K562 (cell line): Measurements from ENCODE around the gene YBX2. TPM values are rescaled to one million over a fixed set of nuclear protein-coding genes. Genes with fewer than 3 reads are reported as not detected.
"Not testable (repeated sequence)": the region's sequence is repeated elsewhere in the genome, so short reads cannot be mapped to it uniquely, and the experiment has no call there.

ENCODE experiments used
- ATAC-seq: fragments of 200-7000 bp; cut with Tn5 transposase; 3 replicates; pipeline ENCODE4 v1.9.1; 2020; ENCODE audit warnings: moderate library complexity
- BruUV-seq: library from RNA; stranded (reverse); fragments of 400-500 nt; replicated peaks from 2 replicates; lab custom pipeline; 2021; lab: Mats Ljungman, UMichigan
- CTCF ChIA-PET: fragments of 300-600 bp; formaldehyde crosslinking; extraction: SDS; loops from one replicate; lab custom pipeline; 2021; ENCODE audit warnings: low intra/inter-chr PET ratio; lab: Yijun Ruan, JAX
- POLR2A ChIA-PET: fragments of 300-600, 350-650 bp; sonication (Branson Sonifier 250); formaldehyde crosslinking; extraction: SDS; loops from one replicate; lab custom pipeline; 2021; ENCODE audit warnings: antibody characterized with exemption, inconsistent platforms; lab: Yijun Ruan, JAX
- DNase-seq, 4 experiments: peaks; one replicate each; pipeline versions ENCODE4 v3.0.0 to v3.0.0-alpha.2; 2011 to 2018; ENCODE audit warnings: low spot score in 3 of 4, mixed read lengths in 3 of 4; ENCODE audit errors: extremely low read depth in 1 of 4
- FAIRE-seq: peaks from 2 replicates; lab custom pipeline; 2011; peaks lifted over from hg19 to GRCh38; lab: Jason Lieb, UNC
- H2AFZ ChIP-seq: 2 replicates; pipeline ENCODE4 v1.6.0; 2011; ENCODE audit warnings: low read depth, low read length, control low read depth, inconsistent platforms
- H3K27ac ChIP-seq: fragments of 200-600 bp; 3 replicates; pipeline ENCODE4 v1.8.0; 2011; ENCODE audit warnings: low read depth, mild to moderate bottlenecking, control low read depth, inconsistent platforms, low read length, moderate library complexity, mixed read lengths; ENCODE audit errors: extremely low read depth
- H3K27me3 ChIP-seq, 2 experiments: fragments of 300-600 bp in 1 of 2; 2 replicates in 1 of 2; 3 replicates in 1 of 2; pipeline versions ENCODE4 v1.6.0 to v1.8.0; 2011; ENCODE audit warnings: inconsistent platforms in 2 of 2, low read length in 2 of 2, mild to moderate bottlenecking in 1 of 2, mixed read lengths in 1 of 2, moderate library complexity in 1 of 2; ENCODE audit not compliant: control insufficient read depth in 2 of 2, insufficient read depth in 2 of 2
- H3K36me3 ChIP-seq: fragments of 300-600 bp; 3 replicates; pipeline ENCODE4 v1.8.0; 2011; ENCODE audit warnings: mild to moderate bottlenecking, low read length, inconsistent platforms; ENCODE audit not compliant: control insufficient read depth, insufficient read depth
- H3K4me1 ChIP-seq, 2 experiments: fragments of 200-600 bp in 1 of 2; replicated peaks in 1 of 2; 2 replicates in 1 of 2; 3 replicates in 1 of 2; pipeline versions ENCODE4 v1.5.1 to v1.8.0; 2011; ENCODE audit warnings: inconsistent platforms in 2 of 2, low read length in 2 of 2, mild to moderate bottlenecking in 1 of 2, mixed read lengths in 1 of 2, moderate library complexity in 1 of 2; ENCODE audit not compliant: control insufficient read depth in 2 of 2, insufficient read depth in 2 of 2
- H3K4me2 ChIP-seq: 2 replicates; pipeline ENCODE4 v1.6.1; 2011; ENCODE audit warnings: low read length, control low read depth, inconsistent platforms, mixed read lengths; ENCODE audit not compliant: insufficient read depth
- H3K4me3 ChIP-seq: fragments of 200-600 bp; sonication (generic), shearing (Covaris generic); 2 replicates; pipeline ENCODE4 v1.5.1; 2016; ENCODE audit warnings: control low read depth, inconsistent platforms
- H3K79me2 ChIP-seq: fragments of 200-600 bp; 3 replicates; pipeline ENCODE4 v1.8.0; 2011; ENCODE audit warnings: low read length, inconsistent platforms; ENCODE audit not compliant: control insufficient read depth, insufficient read depth
- H3K9ac ChIP-seq, 2 experiments: 2 replicates each; pipeline versions ENCODE4 v1.6.0 to v1.6.1; 2011; ENCODE audit warnings: low read depth in 2 of 2, low read length in 2 of 2, control low read depth in 1 of 2, inconsistent platforms in 1 of 2, mild to moderate bottlenecking in 1 of 2, mixed read lengths in 1 of 2; ENCODE audit not compliant: insufficient read depth in 1 of 2
- H3K9me1 ChIP-seq: one replicate; pipeline ENCODE4 v1.6.0; 2011; ENCODE audit warnings: inconsistent platforms, mild to moderate bottlenecking, low read length, moderate library complexity; ENCODE audit not compliant: control insufficient read depth, insufficient read depth
- H3K9me3 ChIP-seq: replicated peaks from 2 replicates; pipeline ENCODE4 v1.5.1; 2011; ENCODE audit warnings: low read depth, low read length, inconsistent platforms; ENCODE audit not compliant: control insufficient read depth, insufficient read depth
- H4K20me1 ChIP-seq: replicated peaks from 2 replicates; pipeline ENCODE4 v1.6.1; 2011; ENCODE audit warnings: low read length, inconsistent platforms, mixed read lengths; ENCODE audit not compliant: control insufficient read depth, insufficient read depth
- ATF1 ChIP-seq, 2 experiments: fragments of 450-650 bp in 1 of 2; IDR thresholded peaks; 2 replicates each; pipeline ENCODE4 v1.6.1; 2016; ENCODE audit warnings: missing compliant biosample characterization in 1 of 2, missing genetic modification characterization in 1 of 2
- DACH1 ChIP-seq: fragments of 450-650 bp; IDR thresholded peaks from 2 replicates; pipeline ENCODE4 v1.6.1; 2018; ENCODE audit not compliant: partially characterized antibody
- E2F5 ChIP-seq: sonication (generic); formaldehyde crosslinking; IDR thresholded peaks from 2 replicates; pipeline ENCODE4 v1.8.0; 2022; ENCODE audit warnings: mild to moderate bottlenecking, missing genetic modification reagents
- ELK1 ChIP-seq: sonication (generic); formaldehyde crosslinking; IDR thresholded peaks from 2 replicates; pipeline ENCODE4 v1.8.1; 2022; ENCODE audit warnings: missing genetic modification reagents
- FOSL1 ChIP-seq: fragments of 200-800 bp; sonication (Bioruptor generic); conservative IDR thresholded peaks from 2 replicates; pipeline ENCODE4 v1.6.1; 2016; ENCODE audit warnings: missing genetic modification characterization, missing compliant biosample characterization
- NCOA4 ChIP-seq: fragments of 450-650 bp; IDR thresholded peaks from 2 replicates; pipeline ENCODE4 v1.6.1; 2018; ENCODE audit warnings: mild to moderate bottlenecking; ENCODE audit not compliant: partially characterized antibody
- RBFOX2 ChIP-seq: fragments of 200-400 bp; formaldehyde crosslinking; IDR thresholded peaks from 2 replicates; pipeline ENCODE4 v1.6.1; 2017; ENCODE audit warnings: low read depth, mild to moderate bottlenecking, low read length, moderate library complexity
- TSC22D4 ChIP-seq: fragments of 450-650 bp; IDR thresholded peaks from 2 replicates; pipeline ENCODE4 v1.6.1; 2016; ENCODE audit warnings: missing genetic modification characterization, missing biosample characterization, control low read depth
- ZNF740 ChIP-seq, 3 experiments: fragments of 200-800 bp in 1 of 3; sonication (Bioruptor generic) in 1 of 3; sonication (generic) in 1 of 3; formaldehyde crosslinking in 1 of 3; IDR thresholded peaks; 2 replicates each; pipeline versions ENCODE4 v1.6.1 to v1.8.0; 2016 to 2022; ENCODE audit warnings: mild to moderate bottlenecking in 2 of 3, missing compliant biosample characterization in 2 of 3, missing genetic modification characterization in 2 of 3, missing genetic modification reagents in 1 of 3
- WGBS: fragments of 100-300 bp; shearing (Covaris generic); methylation state at CpG from one replicate; pipeline ENCODE4 v1.1.6; 2016; ENCODE audit warnings: low coverage, mixed read lengths; ENCODE audit not compliant: insufficient coverage; ENCODE audit errors: missing lambda C conversion rate; 5-methylcytosine and 5-hydroxymethylcytosine counted together
- in situ Hi-C: fragments of 300-500 bp; cut with MboI; formaldehyde crosslinking; loops from 4 replicates; pipeline ENCODE4 v1.15.0; 2018; ENCODE audit warnings: inconsistent platforms, mixed read lengths
- intact Hi-C: fragments of 100-400 bp; cut with micrococcal nuclease; formaldehyde crosslinking; loops from 2 replicates; pipeline ENCODE4 v1.14.2; 2022
- polyA plus RNA-seq, 8 experiments: library from polyadenylated mRNA; depleted of rRNA in 4 of 8; stranded (reverse) in 5 of 8; unstranded in 3 of 8; fragments of >200 nt; fragmentation: Nextera tagmentation in 2 of 8; fragmentation: Illumina TruSeq in 1 of 8; extraction: Ambion mirVana in 2 of 8; extraction: Trizol in 1 of 8; gene quantifications; 2 replicates each; pipeline versions ENCODE4 v1.2.1 to v1.2.3, GENCODE V29; 2011 to 2014; ENCODE audit warnings: inconsistent platforms in 1 of 8, missing spikeins in 1 of 8
- total RNA-seq, 7 experiments: library from RNA; depleted of rRNA in 6 of 7; stranded (reverse); fragments of >200 nt in 6 of 7; fragmentation: Illumina TruSeq in 2 of 7; extraction: Trizol in 2 of 7; gene quantifications; 2 replicates each; pipeline versions ENCODE4 v1.2.1 to v1.2.3, GENCODE V29; 2011 to 2021; ENCODE audit warnings: low replicate concordance in 1 of 7

The YBX2 gene
- total and polyA plus RNA-seq, 9 of the 15 experiments (the other 6 are each of a cell fraction or from before 2014, with no cell fraction given), result 0.03 to 0.59 (median 0.27) TPM; not detected in 6

GRCh38 chr17:7246779-7247178 is 47.7 kb downstream of the YBX2 start:
- ChIA-PET CTCF (no interaction called here), POLR2A (no interaction called here)
- no peak overlapping the region for H3K9ac ChIP-seq
- TF ChIP-seq RBFOX2 (no peak), ZNF740 (CRISPR knock-in tag; IDR thresholded peaks at IDR 0.05) (no peak), ZNF740 (tag; IDR thresholded peaks at IDR 0.05) (no peak), E2F5 (CRISPR knock-in tag) (no peak), NCOA4 (no peak), ELK1 (CRISPR knock-in tag) (no peak), ATF1 (CRISPR knock-in tag; IDR thresholded peaks at IDR 0.05) (no peak), ATF1 (tag; IDR thresholded peaks at IDR 0.05) (no peak), TSC22D4 (tag) (no peak), DACH1 (no peak), FOSL1 (tag) (no peak)
- 82% methylated on average over 4 of the region's 5 CpGs for WGBS
- peaks cover 47% of the 10 kb centered on the region for H3K79me2 ChIP-seq
- no peak overlapping the region for H2AFZ ChIP-seq
- no TSS peak for BruUV-seq
- H3K4me3 ChIP-seq, result no peak overlapping the region
- no peak for DNase-seq
- intact Hi-C loops (no loop called here), in situ Hi-C loops (no loop called here)
- no peaks in the 10 kb centered on the region for H3K9me1 ChIP-seq
- no peaks in the 10 kb centered on the region for H3K9me3 ChIP-seq
- H3K27ac ChIP-seq, result no peak overlapping the region
- no peak for ATAC-seq
- FAIRE-seq, result no peak
- H3K4me1 ChIP-seq, result peaks cover 11 to 31% of the 10 kb centered on the region in 2 experiments; a peak in 4 of 5 replicates
- no peaks in the 10 kb centered on the region for H4K20me1 ChIP-seq
- no peak overlapping the region for H3K4me2 ChIP-seq
- peaks cover 46% of the 10 kb centered on the region for H3K36me3 ChIP-seq
- H3K27me3 ChIP-seq, result no peaks in the 10 kb centered on the region

- H2AFZ ChIP-seq, DNase-seq, H3K27me3 ChIP-seq, H3K27ac ChIP-seq, in situ Hi-C loops, intact Hi-C loops, ATAC-seq, CTCF ChIA-PET, H3K9me3 ChIP-seq, FAIRE-seq, H3K9me1 ChIP-seq, H3K4me3 ChIP-seq, BruUV-seq, H4K20me1 ChIP-seq, H3K4me2 ChIP-seq: not testable (repeated sequence)
- Histone ChIP-seq H3K36me3 (peaks cover 57% of the 10 kb centered on the region), H3K4me1 (peaks cover 18 to 23% of the 10 kb centered on the region in 2 experiments; a peak in 4 of 5 replicates), H3K79me2 (peaks cover 49% of the 10 kb centered on the region), H3K9ac (peak overlapping the region in 1 of 2 experiments; percentile 52; a peak in 1 of 4 replicates)
- POLR2A ChIA-PET, result interaction anchor here (0.6 to 3.3 kb wide), 2 partner anchors 10 to 648 kb away, joined by 3 to 9 read pairs; partner anchors contain the start of gene DVL2
- 86% methylated on average over 8 of the region's 10 CpGs for WGBS
Observed at GRCh38 chr17:7243838-7244237, 50.6 kb downstream of the YBX2 start.
